ENCODE results near the gene NEU2. TPM values are rescaled to one million over a fixed set of nuclear protein-coding genes. Genes with fewer than 3 reads are reported as not detected.
A peak's percentile ranks its signal among the peaks of the same experiment; 100 is the strongest.
"Not testable (repeated sequence)": the region's sequence is repeated elsewhere in the genome, so short reads cannot be mapped to it uniquely, and the experiment has no call there.

Gene NEU2
- total RNA-seq, 1 donor from 2014 or later, result not detected

DNA sequence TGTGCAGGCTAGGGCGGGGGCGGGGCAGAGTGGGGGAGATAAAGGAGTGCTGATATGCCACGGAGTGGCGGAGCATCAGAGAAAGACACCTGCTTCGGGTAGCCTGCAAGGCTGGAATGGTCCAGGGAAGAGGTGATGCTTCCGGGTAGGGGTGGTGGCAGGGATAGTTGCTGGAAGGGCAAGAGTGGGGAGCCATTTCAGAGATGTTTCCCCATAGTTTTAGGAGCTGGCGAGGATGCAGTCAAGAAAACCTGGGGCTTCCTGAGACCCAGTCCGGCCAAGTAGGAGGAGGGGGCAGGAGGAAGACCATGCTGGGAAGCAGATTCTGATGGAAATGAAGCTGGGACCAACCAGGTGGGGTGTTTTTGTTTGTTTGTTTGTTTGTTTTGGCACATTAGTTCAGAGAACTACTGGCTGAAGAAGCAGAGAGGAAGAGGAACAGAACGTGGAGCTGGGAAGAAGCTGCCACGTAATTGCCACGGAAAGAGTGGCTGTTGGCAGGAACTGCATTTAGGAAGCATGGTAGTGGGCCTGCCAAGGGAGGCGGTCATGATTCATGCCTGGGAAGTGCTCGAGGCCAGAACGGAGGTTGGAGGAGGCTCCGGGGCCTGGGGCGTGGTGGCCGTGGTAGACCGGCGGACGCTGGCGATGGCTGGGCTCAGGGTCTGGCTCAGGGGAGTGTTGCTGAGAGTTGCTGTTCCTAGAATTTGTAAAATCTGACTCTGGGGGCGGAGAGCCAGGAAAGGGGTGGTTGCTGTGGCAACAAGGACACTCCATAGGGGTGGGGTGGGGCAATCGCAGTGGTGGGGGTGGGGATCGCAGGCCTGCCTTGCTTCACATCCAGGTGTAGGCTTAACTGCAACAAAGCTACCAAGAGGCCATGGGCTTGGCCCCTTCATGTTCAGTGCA lies 19.0 kb downstream of the NEU2 start:
- H3K4me3 Mint-ChIP-seq (ENCODE audit: unreplicated experiment), result no peak overlapping the region
- no peaks in the 10 kb centered on the region for H3K36me3 Mint-ChIP-seq (ENCODE audit: low read depth, unreplicated experiment)
- no peak overlapping the region for H3K27ac Mint-ChIP-seq (ENCODE audit: unreplicated experiment)
- H3K27me3 Mint-ChIP-seq (ENCODE audit: unreplicated experiment), result no peaks in the 10 kb centered on the region
- H3K4me1 Mint-ChIP-seq (ENCODE audit: unreplicated experiment), result peaks cover 8% of the 10 kb centered on the region
- TF ChIP-seq, protein P1, sequence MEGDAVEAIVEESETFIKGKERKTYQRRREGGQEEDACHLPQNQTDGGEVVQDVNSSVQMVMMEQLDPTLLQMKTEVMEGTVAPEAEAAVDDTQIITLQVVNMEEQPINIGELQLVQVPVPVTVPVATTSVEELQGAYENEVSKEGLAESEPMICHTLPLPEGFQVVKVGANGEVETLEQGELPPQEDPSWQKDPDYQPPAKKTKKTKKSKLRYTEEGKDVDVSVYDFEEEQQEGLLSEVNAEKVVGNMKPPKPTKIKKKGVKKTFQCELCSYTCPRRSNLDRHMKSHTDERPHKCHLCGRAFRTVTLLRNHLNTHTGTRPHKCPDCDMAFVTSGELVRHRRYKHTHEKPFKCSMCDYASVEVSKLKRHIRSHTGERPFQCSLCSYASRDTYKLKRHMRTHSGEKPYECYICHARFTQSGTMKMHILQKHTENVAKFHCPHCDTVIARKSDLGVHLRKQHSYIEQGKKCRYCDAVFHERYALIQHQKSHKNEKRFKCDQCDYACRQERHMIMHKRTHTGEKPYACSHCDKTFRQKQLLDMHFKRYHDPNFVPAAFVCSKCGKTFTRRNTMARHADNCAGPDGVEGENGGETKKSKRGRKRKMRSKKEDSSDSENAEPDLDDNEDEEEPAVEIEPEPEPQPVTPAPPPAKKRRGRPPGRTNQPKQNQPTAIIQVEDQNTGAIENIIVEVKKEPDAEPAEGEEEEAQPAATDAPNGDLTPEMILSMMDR (IDR thresholded peaks at IDR 0.05; ENCODE audit: unreplicated experiment), result no peak
- no peak for DNase-seq (ENCODE audit: low spot score)
- no peaks in the 10 kb centered on the region for H3K9me3 Mint-ChIP-seq (ENCODE audit: unreplicated experiment)

DNA sequence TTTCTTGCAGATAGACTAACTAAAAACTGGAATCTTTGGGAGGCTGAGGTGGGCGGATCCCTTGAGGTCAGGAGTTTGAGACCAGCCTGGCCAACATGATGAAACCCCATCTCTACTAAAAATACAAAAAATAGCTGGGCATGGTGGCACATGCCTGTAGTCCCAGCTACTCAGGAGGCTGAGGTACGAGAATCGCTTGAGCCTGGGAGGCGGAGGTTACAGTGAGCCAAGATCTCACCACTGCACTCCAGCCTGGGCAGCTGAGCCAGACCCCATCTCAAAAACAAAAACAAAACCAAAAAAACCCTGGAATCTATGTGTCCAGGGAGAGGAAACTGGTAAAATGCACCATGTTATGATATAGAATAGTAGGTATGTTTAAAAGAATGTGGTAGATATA lies 20.0 kb downstream of the NEU2 start:
- H3K36me3 Mint-ChIP-seq (ENCODE audit: low read depth, unreplicated experiment); DNase-seq (ENCODE audit: low spot score); H3K27me3 Mint-ChIP-seq (ENCODE audit: unreplicated experiment); H3K4me3 Mint-ChIP-seq (ENCODE audit: unreplicated experiment); H3K4me1 Mint-ChIP-seq (ENCODE audit: unreplicated experiment); H3K9me3 Mint-ChIP-seq (ENCODE audit: unreplicated experiment); H3K27ac Mint-ChIP-seq (ENCODE audit: unreplicated experiment): not testable (repeated sequence)

DNA sequence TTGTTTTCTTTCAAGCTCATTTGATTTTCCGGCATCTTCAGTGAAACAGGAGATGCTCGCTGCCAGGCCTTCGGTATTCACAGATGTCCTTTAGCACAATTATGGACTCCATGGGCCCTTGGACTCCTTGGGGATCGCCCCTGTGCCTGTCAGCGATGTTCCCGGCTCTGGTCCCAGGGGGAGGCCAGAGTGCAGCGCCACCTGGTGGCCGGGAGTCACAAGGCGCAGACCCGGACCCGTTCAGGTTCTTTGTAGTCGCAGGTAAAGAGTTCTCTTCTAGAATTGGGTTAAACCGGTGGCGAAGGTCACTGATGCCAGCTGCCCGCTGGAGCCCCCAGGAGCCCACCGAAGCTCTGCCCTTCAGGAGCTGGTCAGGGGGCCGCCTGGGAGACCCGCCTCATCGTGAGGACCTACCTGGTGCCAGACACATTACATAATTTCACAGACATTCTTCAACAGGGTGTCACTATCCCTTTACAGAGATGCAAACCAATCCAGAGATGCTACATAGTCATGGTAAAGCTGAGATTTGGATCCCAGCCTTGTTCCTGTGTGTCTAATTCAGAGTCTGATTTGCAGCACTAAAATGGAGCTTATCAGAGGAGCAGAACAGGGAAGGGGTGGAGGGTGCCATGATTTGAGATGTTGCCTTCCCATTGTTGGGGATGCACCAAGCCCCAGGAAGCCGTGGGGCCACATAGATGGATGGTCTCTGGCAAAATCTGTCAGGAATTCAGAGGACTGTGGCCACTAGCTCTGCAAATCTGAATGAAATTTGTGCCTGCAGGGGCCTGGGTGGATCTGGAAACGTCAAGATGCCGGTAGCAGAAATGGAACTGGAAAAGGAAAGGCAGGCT lies 21.7 kb downstream of the NEU2 start:
- Mint-ChIP-seq H3K4me3 (ENCODE audit: unreplicated experiment) (no peak overlapping the region), H3K27me3 (ENCODE audit: unreplicated experiment) (peaks cover 3% of the 10 kb centered on the region), H3K27ac (ENCODE audit: unreplicated experiment) (no peak overlapping the region), H3K36me3 (ENCODE audit: low read depth, unreplicated experiment) (no peaks in the 10 kb centered on the region), H3K9me3 (ENCODE audit: unreplicated experiment) (no peaks in the 10 kb centered on the region), H3K4me1 (ENCODE audit: unreplicated experiment) (peaks cover 16% of the 10 kb centered on the region)
- peak; percentile 77 for DNase-seq (ENCODE audit: low spot score)
- TF ChIP-seq, protein P1 (IDR thresholded peaks at IDR 0.05; ENCODE audit: unreplicated experiment), result peak; percentile 97

GRCh38 chr2:233055362-233055761 lies 22.9 kb downstream of the NEU2 start:
- TF ChIP-seq, protein P1 (IDR thresholded peaks at IDR 0.05; ENCODE audit: unreplicated experiment), result no peak
- no peaks in the 10 kb centered on the region for H3K36me3 Mint-ChIP-seq (ENCODE audit: low read depth, unreplicated experiment)
- no peak for DNase-seq (ENCODE audit: low spot score)
- no peak overlapping the region for H3K27ac Mint-ChIP-seq (ENCODE audit: unreplicated experiment)
- H3K27me3 Mint-ChIP-seq (ENCODE audit: unreplicated experiment), result peaks cover 3% of the 10 kb centered on the region
- peaks cover 24% of the 10 kb centered on the region for H3K4me1 Mint-ChIP-seq (ENCODE audit: unreplicated experiment)
- no peaks in the 10 kb centered on the region for H3K9me3 Mint-ChIP-seq (ENCODE audit: unreplicated experiment)
- no peak overlapping the region for H3K4me3 Mint-ChIP-seq (ENCODE audit: unreplicated experiment)

DNA sequence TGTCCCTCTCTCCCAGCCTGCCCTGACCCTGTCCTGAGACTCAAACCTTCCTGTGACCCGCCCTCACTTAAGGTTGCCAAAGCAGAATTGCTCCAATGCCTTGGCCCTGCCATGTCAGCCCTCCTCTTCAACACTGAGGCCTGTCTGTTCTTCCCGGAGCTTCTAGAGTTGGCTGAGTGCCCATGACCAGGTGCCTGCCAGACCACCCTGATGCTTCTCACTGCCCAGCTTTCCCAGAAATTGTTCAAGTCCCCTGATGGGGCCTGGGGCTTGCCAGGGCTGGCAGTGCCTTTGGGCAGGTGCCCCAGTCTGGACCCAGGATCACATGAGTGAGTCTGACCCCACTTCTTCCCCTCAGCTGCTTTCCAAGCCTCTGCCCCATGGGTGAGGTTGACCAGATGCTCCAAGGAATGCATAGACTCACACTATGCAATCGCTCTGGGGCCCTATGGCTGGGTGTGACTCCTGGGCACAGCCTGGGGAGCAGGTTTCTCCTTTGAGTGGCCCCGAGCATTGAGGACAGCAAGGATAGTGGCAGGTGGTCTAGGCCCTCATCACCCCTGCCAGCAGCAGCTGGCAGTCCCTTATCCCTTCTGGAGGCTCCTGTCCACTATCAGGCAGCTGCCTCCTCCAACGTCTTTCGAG lies 24.6 kb downstream of the NEU2 start:
- TF ChIP-seq, protein P1 (IDR thresholded peaks at IDR 0.05; ENCODE audit: unreplicated experiment), result no peak
- H3K27me3 Mint-ChIP-seq (ENCODE audit: unreplicated experiment), result peaks cover 7% of the 10 kb centered on the region
- no peaks in the 10 kb centered on the region for H3K36me3 Mint-ChIP-seq (ENCODE audit: low read depth, unreplicated experiment)
- DNase-seq (ENCODE audit: low spot score), result no peak
- H3K4me1 Mint-ChIP-seq (ENCODE audit: unreplicated experiment), result peaks cover 32% of the 10 kb centered on the region
- H3K27ac Mint-ChIP-seq (ENCODE audit: unreplicated experiment), result no peak overlapping the region
- no peaks in the 10 kb centered on the region for H3K9me3 Mint-ChIP-seq (ENCODE audit: unreplicated experiment)
- H3K4me3 Mint-ChIP-seq (ENCODE audit: unreplicated experiment), result no peak overlapping the region
